OCI-LY1 (cell line): ENCODE results near the gene LRMDA.

Experiments used
- H2AFZ ChIP-seq: fragments of 200-600 bp; sonication (generic), shearing (Covaris generic); 2 replicates; pipeline ENCODE4 v1.6.0; 2014; ENCODE audit warnings: antibody characterized with exemption, mild to moderate bottlenecking, low read length
- H3F3A ChIP-seq: fragments of 200-600 bp; sonication (generic), shearing (Covaris generic); 2 replicates; pipeline ENCODE4 v1.6.0; 2014; ENCODE audit warnings: mild to moderate bottlenecking, antibody characterized with exemption, low read length, moderate library complexity; ENCODE audit not compliant: insufficient read depth
- H3K27ac ChIP-seq: fragments of 200-600 bp; sonication (generic); 2 replicates; pipeline ENCODE4 v1.5.1; 2014; ENCODE audit warnings: low read length, mixed run types, mild to moderate bottlenecking, low read depth; ENCODE audit not compliant: poor library complexity, severe bottlenecking
- H3K27me3 ChIP-seq: fragments of 200-600 bp; sonication (generic); 2 replicates; pipeline ENCODE4 v1.6.0; 2014; ENCODE audit warnings: antibody characterized with exemption, mild to moderate bottlenecking, low read length, moderate library complexity; ENCODE audit not compliant: insufficient read depth
- H3K36me3 ChIP-seq: fragments of 200-600 bp; sonication (generic); 2 replicates; pipeline ENCODE4 v1.6.1; 2014; ENCODE audit warnings: mild to moderate bottlenecking, antibody characterized with exemption, low read length, moderate library complexity, mixed read lengths; ENCODE audit not compliant: insufficient read depth
- H3K4me1 ChIP-seq: fragments of 200-600 bp; sonication (generic); 2 replicates; pipeline ENCODE4 v1.5.1; 2014; ENCODE audit warnings: mild to moderate bottlenecking, low read length, moderate library complexity; ENCODE audit not compliant: insufficient read depth, severe bottlenecking
- H3K4me2 ChIP-seq: fragments of 200-600 bp; sonication (generic), shearing (Covaris generic); 2 replicates; pipeline ENCODE4 v1.6.1; 2014; ENCODE audit warnings: low read length
- H3K4me3 ChIP-seq: fragments of 200-600 bp; sonication (generic); 2 replicates; pipeline ENCODE4 v1.5.1; 2014; ENCODE audit warnings: low read length, low read depth, mild to moderate bottlenecking, mixed read lengths; ENCODE audit not compliant: poor library complexity, severe bottlenecking
- H3K79me2 ChIP-seq: fragments of 200-600 bp; shearing (Covaris generic); 2 replicates; pipeline ENCODE4 v1.6.1; 2016; ENCODE audit warnings: mixed run types, low read length, mixed read lengths; ENCODE audit not compliant: insufficient read depth
- H3K9ac ChIP-seq: fragments of 200-600 bp; sonication (generic), shearing (Covaris generic); 2 replicates; pipeline ENCODE4 v1.6.1; 2014; ENCODE audit warnings: mild to moderate bottlenecking, low read length, mixed read lengths
- H3K9me2 ChIP-seq: fragments of 200-600 bp; sonication (generic), shearing (Covaris generic); 2 replicates; pipeline ENCODE4 v1.6.1; 2014; ENCODE audit warnings: low read depth, mild to moderate bottlenecking, low read length, mixed read lengths
- H3K9me3 ChIP-seq: fragments of 200-600 bp; shearing (Covaris generic); 2 replicates; pipeline ENCODE4 v1.6.1; 2014; ENCODE audit warnings: low read length, mixed read lengths
- H4K20me1 ChIP-seq: fragments of 200-600 bp; sonication (generic), shearing (Covaris generic); 2 replicates; pipeline ENCODE4 v1.6.0; 2016; ENCODE audit warnings: mild to moderate bottlenecking, low read length; ENCODE audit not compliant: insufficient read depth
- EZH2 ChIP-seq: fragments of 200-600 bp; sonication (generic), shearing (Covaris generic); IDR thresholded peaks from 2 replicates; pipeline ENCODE4 v1.8.0; 2017; ENCODE audit warnings: borderline replicate concordance, mixed run types, mild to moderate bottlenecking, antibody characterized with exemption, low read length, moderate library complexity, mixed read lengths
- TF ChIP-seq, protein P1 (sequence below): fragments of 200-600 bp; sonication (generic), shearing (Covaris generic); IDR thresholded peaks from 2 replicates; pipeline ENCODE4 v1.5.1; 2017; ENCODE audit warnings: mild to moderate bottlenecking, antibody characterized with exemption, low read length, moderate library complexity, mixed read lengths

Gene LRMDA

DNA sequence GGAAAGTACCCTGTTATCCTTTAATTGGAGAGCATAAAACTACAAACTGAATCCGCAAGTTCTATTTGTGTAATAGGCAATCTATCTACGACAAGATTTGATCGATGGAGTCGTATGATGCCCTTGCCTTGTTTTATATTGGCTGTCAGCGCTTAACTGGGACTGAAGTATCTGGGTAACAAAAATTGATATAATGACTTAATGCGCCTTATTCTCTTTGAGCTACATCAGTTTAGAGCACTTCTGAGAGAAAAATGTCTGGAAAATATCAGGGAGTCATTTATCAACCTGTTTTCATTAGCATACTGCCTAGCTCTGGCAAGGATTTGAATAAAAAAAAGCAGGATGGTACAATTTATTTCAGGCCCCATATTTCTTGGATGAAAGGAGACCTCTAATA is 262.1 kb downstream of the LRMDA start:
- Histone ChIP-seq H3K36me3 (no peaks in the 10 kb centered on the region), H3K4me2 (no peak overlapping the region), H2AFZ (no peak overlapping the region), H3K27me3 (no peaks in the 10 kb centered on the region; the same call in 1 of the 2 replicates), H3K4me1 (no peaks in the 10 kb centered on the region), H3K9ac (no peak overlapping the region), H3K4me3 (no peak overlapping the region), H3K27ac (no peak overlapping the region), H3K9me3 (no peaks in the 10 kb centered on the region), H3K9me2 (no peaks in the 10 kb centered on the region), H4K20me1 (no peaks in the 10 kb centered on the region), H3K79me2 (no peaks in the 10 kb centered on the region), H3F3A (no peaks in the 10 kb centered on the region)
- TF ChIP-seq, protein P1, sequence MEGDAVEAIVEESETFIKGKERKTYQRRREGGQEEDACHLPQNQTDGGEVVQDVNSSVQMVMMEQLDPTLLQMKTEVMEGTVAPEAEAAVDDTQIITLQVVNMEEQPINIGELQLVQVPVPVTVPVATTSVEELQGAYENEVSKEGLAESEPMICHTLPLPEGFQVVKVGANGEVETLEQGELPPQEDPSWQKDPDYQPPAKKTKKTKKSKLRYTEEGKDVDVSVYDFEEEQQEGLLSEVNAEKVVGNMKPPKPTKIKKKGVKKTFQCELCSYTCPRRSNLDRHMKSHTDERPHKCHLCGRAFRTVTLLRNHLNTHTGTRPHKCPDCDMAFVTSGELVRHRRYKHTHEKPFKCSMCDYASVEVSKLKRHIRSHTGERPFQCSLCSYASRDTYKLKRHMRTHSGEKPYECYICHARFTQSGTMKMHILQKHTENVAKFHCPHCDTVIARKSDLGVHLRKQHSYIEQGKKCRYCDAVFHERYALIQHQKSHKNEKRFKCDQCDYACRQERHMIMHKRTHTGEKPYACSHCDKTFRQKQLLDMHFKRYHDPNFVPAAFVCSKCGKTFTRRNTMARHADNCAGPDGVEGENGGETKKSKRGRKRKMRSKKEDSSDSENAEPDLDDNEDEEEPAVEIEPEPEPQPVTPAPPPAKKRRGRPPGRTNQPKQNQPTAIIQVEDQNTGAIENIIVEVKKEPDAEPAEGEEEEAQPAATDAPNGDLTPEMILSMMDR = no peak
- TF ChIP-seq EZH2 = no peak

DNA sequence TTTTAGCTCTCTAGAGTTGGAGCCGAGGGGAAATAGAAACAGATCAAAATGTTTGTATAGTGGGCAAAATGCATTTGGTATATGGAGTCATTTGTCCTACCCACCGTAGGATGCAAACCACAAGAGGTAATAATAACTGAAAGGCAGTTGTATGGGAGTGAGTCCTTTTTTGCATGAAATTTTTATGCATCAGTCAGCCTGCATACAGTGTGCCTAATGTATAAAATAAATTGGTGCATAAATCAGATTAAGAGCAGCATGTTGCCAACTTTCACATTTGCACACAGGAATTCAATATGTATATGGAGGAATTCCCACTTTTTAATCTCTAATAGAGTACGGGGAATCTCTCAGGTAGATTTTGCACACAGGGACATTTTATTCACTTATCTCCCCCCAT is 262.8 kb downstream of the LRMDA start:
- TF ChIP-seq, protein P1 = no peak
- TF ChIP-seq EZH2 = no peak
- no peaks in the 10 kb centered on the region for H3F3A ChIP-seq
- H3K4me1 ChIP-seq = no peaks in the 10 kb centered on the region
- H3K9ac ChIP-seq = no peak overlapping the region
- no peak overlapping the region for H3K4me2 ChIP-seq
- no peak overlapping the region for H2AFZ ChIP-seq
- H3K27me3 ChIP-seq = no peaks in the 10 kb centered on the region; the same call in 1 of the 2 replicates
- H3K27ac ChIP-seq = no peak overlapping the region
- no peaks in the 10 kb centered on the region for H3K9me2 ChIP-seq
- no peaks in the 10 kb centered on the region for H4K20me1 ChIP-seq
- no peak overlapping the region for H3K4me3 ChIP-seq
- H3K79me2 ChIP-seq = no peaks in the 10 kb centered on the region
- no peaks in the 10 kb centered on the region for H3K36me3 ChIP-seq
- no peaks in the 10 kb centered on the region for H3K9me3 ChIP-seq

DNA sequence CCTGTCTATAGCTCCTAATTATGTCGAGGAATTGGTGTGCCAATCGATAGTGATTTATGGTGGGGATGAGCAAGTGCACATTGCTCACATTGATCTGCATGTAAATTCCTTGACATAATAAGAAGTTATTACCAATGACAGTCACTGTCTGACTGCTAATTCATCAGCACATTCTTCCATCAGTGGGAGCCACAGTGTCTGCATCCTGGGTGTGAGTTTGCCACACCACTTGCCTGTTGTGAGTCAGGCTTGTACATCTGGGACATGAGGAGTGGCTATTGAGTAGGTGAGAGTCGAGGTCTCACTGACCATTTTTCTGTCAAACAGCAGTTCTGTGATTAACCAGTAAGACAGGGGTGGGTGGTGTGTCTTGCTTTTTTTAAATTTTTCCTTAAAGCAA is 263.4 kb downstream of the LRMDA start:
- H3K9ac ChIP-seq = no peak overlapping the region
- no peaks in the 10 kb centered on the region for H3K9me3 ChIP-seq
- no peak overlapping the region for H3K27ac ChIP-seq
- no peak overlapping the region for H3K4me3 ChIP-seq
- no peak overlapping the region for H3K4me2 ChIP-seq
- no peaks in the 10 kb centered on the region for H3F3A ChIP-seq
- H3K4me1 ChIP-seq = no peaks in the 10 kb centered on the region
- H4K20me1 ChIP-seq = no peaks in the 10 kb centered on the region
- no peaks in the 10 kb centered on the region for H3K36me3 ChIP-seq
- no peaks in the 10 kb centered on the region for H3K79me2 ChIP-seq
- H2AFZ ChIP-seq = no peak overlapping the region
- no peaks in the 10 kb centered on the region for H3K9me2 ChIP-seq
- no peaks in the 10 kb centered on the region; the same call in 1 of the 2 replicates for H3K27me3 ChIP-seq
- no peak for TF ChIP-seq EZH2
- TF ChIP-seq, protein P1 = no peak
